Mesothelial cell of epicardium (in vitro differentiated cells): Measurements from ENCODE around the gene RAET1G. TPM values are rescaled to one million over a fixed set of nuclear protein-coding genes. Genes with fewer than 3 reads are reported as not detected.
"Not testable (repeated sequence)": the region's sequence is repeated elsewhere in the genome, so short reads cannot be mapped to it uniquely, and the experiment has no call there.

Source experiments
- DNase-seq, 2 experiments: peaks; one replicate each; pipeline ENCODE4 v3.0.0; 2021; ENCODE audit warnings: low spot score in 2 of 2; ENCODE audit not compliant: unreplicated experiment in 2 of 2
- H3K27ac Mint-ChIP-seq: 2 replicates; pipeline ENCODE4 v1.8.0; 2021; ENCODE audit warnings: mixed read lengths
- H3K27me3 Mint-ChIP-seq: 2 replicates; pipeline ENCODE4 v1.8.0; 2021; ENCODE audit warnings: low read depth, mixed read lengths
- H3K36me3 Mint-ChIP-seq: 2 replicates; pipeline ENCODE4 v1.8.0; 2021; ENCODE audit warnings: mixed read lengths
- H3K4me1 Mint-ChIP-seq: 2 replicates; pipeline ENCODE4 v1.8.0; 2021; ENCODE audit warnings: mixed read lengths
- H3K4me3 Mint-ChIP-seq: 2 replicates; pipeline ENCODE4 v1.8.0; 2021; ENCODE audit warnings: mild to moderate bottlenecking, moderate library complexity, mixed read lengths
- H3K9me3 Mint-ChIP-seq: 2 replicates; pipeline ENCODE4 v1.8.0; 2021; ENCODE audit warnings: mixed read lengths
- total RNA-seq: library from RNA; stranded (reverse); gene quantifications from 3 replicates; pipeline ENCODE4 v1.2.1, GENCODE V29; 2021
- TF ChIP-seq, protein P1 (sequence below): fragments of 200-600 bp; sonication (generic); IDR thresholded peaks from one replicate; pipeline ENCODE4 v1.5.0; 2021; ENCODE audit warnings: antibody characterized with exemption; ENCODE audit not compliant: unreplicated experiment

The RAET1G gene
- total RNA-seq, 1 donor from 2014 or later = not detected

DNA sequence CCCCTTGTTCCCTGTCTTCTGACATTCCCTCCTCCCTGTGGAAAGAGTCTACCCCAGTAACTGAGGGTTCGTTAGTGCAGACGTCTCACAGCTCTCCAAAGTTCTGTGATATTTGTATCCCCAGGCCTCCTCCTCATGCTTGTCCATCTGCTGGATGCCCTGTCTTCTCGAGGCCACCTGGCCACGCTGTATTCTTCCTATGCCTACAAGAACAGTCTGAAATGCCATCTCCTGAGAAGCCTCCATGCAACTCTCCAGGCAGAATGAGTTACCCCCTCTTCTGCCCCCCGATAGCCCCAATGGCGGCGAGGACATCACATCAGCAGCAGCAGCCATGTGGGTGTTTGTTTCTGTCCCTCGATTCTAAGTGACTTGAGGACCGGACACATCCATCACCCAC lies 28.2 kb upstream of the RAET1G start:
- peaks cover 91% of the 10 kb centered on the region for H3K27me3 Mint-ChIP-seq
- H3K27ac Mint-ChIP-seq = no peak overlapping the region
- peaks cover 2% of the 10 kb centered on the region for H3K4me1 Mint-ChIP-seq
- H3K9me3 Mint-ChIP-seq = no peaks in the 10 kb centered on the region
- H3K36me3 Mint-ChIP-seq = no peaks in the 10 kb centered on the region
- TF ChIP-seq, protein P1, sequence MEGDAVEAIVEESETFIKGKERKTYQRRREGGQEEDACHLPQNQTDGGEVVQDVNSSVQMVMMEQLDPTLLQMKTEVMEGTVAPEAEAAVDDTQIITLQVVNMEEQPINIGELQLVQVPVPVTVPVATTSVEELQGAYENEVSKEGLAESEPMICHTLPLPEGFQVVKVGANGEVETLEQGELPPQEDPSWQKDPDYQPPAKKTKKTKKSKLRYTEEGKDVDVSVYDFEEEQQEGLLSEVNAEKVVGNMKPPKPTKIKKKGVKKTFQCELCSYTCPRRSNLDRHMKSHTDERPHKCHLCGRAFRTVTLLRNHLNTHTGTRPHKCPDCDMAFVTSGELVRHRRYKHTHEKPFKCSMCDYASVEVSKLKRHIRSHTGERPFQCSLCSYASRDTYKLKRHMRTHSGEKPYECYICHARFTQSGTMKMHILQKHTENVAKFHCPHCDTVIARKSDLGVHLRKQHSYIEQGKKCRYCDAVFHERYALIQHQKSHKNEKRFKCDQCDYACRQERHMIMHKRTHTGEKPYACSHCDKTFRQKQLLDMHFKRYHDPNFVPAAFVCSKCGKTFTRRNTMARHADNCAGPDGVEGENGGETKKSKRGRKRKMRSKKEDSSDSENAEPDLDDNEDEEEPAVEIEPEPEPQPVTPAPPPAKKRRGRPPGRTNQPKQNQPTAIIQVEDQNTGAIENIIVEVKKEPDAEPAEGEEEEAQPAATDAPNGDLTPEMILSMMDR = no peak
- H3K4me3 Mint-ChIP-seq = no peak overlapping the region
- no peak for DNase-seq

DNA sequence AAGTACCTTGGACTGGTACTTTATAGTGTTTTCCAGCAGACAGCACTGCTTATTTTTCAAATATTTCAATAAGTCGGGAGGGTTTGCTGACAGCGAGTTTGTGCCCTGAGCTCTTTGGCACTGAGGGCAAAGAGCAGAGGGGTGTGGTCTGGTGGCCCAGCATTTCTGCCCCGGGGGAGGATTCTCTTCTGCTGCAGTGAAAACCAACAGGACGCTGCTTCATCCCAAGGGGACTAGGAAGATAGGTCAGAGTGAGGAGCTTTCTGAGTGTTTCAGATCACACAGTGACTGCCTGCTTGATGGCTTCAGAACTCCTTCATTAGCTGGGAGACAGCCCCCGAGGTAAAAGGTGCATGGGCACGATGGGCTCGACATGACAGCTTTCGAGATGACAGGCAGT lies 27.5 kb upstream of the RAET1G start:
- Mint-ChIP-seq H3K36me3 (no peaks in the 10 kb centered on the region), H3K4me1 (peaks cover 2% of the 10 kb centered on the region), H3K9me3 (no peaks in the 10 kb centered on the region), H3K27ac (no peak overlapping the region), H3K27me3 (peaks cover 89% of the 10 kb centered on the region), H3K4me3 (no peak overlapping the region)
- no peak for DNase-seq
- TF ChIP-seq, protein P1 = no peak

DNA sequence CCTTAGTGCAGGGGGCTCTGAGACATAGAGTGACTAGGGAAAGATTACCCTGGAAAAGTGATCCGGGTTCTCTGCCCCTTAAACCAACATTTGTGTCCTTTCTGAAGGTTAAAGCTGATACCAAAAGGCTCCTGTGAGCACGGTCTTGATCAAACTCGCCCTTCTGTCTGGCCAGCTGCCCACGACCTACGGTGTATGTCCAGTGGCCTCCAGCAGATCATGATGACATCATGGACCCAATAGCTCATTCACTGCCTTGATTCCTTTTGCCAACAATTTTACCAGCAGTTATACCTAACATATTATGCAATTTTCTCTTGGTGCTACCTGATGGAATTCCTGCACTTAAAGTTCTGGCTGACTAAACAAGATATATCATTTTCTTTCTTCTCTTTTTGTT lies 25.7 kb upstream of the RAET1G start:
- peaks cover 86% of the 10 kb centered on the region for H3K27me3 Mint-ChIP-seq
- H3K27ac Mint-ChIP-seq = no peak overlapping the region
- no peaks in the 10 kb centered on the region for H3K36me3 Mint-ChIP-seq
- H3K4me3 Mint-ChIP-seq = no peak overlapping the region
- no peak for DNase-seq
- TF ChIP-seq, protein P1 = no peak
- no peaks in the 10 kb centered on the region for H3K4me1 Mint-ChIP-seq
- H3K9me3 Mint-ChIP-seq = no peaks in the 10 kb centered on the region

DNA sequence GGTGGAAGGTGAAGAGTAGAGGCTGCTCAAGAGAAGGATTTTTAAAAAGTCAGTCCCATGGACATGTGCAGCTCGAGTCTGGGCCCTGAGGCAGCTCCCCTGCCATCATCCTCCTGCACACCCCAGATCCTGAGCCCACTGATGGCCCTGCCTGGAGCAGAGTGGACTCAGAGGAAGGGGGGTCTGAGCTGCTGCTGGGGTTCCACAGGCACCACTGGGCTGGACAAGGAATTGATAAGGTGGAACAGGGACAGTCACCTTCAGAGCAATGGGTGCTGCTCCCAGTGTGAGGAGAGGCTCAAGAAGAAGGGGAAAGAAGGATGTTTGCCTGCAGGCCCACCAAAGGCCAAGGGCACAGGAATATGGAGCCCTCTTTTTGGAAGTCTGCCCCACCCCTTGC lies 25.1 kb upstream of the RAET1G start:
- Mint-ChIP-seq H3K27ac (no peak overlapping the region), H3K9me3 (no peaks in the 10 kb centered on the region), H3K4me1 (no peaks in the 10 kb centered on the region), H3K4me3 (no peak overlapping the region), H3K27me3 (peaks cover 86% of the 10 kb centered on the region), H3K36me3 (no peaks in the 10 kb centered on the region)
- TF ChIP-seq, protein P1 = no peak
- no peak for DNase-seq

DNA sequence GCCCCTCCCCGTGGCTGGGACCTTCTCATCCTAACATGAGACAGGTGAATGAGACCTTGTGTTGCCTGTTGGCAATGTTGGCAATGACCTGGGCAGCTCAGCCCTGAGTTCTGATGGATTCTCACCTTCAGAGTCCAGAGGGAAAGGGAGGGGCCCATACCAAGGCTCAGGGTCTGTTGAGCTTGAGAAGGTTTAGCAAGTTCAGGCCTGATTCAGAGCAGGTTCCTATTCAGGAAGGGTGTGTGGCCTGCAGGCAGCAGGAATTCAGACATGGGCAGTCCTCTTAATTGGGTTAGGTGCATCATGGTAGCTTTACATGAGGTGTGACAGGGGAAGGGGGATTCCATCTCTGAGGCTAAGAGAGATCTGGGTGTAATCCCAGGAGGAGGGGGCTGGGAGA lies 24.6 kb upstream of the RAET1G start:
- not testable (repeated sequence) for H3K27ac Mint-ChIP-seq, H3K4me1 Mint-ChIP-seq, DNase-seq, H3K4me3 Mint-ChIP-seq, H3K9me3 Mint-ChIP-seq, H3K36me3 Mint-ChIP-seq
- H3K27me3 Mint-ChIP-seq = peaks cover 86% of the 10 kb centered on the region

DNA sequence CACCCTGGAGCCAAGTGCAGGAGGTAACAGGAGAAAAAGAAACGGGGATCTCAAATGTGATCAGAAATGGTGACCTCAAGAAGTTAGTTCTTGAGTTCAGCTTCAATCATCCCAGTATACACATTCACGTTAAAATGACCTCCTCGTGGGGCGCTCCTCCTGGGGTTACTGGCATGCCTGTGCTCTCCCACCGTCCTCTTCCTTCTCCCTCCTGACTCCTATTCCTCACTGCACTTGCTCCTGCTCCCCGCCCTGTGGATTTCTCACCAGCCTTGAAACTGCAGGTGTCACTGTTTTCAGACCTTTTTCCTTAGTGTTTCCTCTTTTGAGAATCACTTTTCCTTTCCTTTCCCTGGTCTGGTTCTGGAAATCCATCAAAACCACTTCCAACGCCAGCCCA lies 23.7 kb upstream of the RAET1G start:
- H3K4me3 Mint-ChIP-seq, H3K27ac Mint-ChIP-seq, H3K9me3 Mint-ChIP-seq, H3K4me1 Mint-ChIP-seq, H3K36me3 Mint-ChIP-seq, DNase-seq: not testable (repeated sequence)
- peaks cover 86% of the 10 kb centered on the region for H3K27me3 Mint-ChIP-seq

DNA sequence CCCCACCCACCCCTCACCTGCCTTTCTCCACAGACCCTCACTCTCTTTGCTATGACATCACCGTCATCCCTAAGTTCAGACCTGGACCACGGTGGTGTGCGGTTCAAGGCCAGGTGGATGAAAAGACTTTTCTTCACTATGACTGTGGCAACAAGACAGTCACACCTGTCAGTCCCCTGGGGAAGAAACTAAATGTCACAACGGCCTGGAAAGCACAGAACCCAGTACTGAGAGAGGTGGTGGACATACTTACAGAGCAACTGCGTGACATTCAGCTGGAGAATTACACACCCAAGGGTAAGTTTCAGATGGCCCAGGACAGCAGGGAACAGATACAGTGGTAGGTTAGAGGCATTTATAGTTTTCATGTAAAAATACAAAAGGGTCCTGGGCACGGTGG lies 22.4 kb upstream of the RAET1G start:
- H3K27me3 Mint-ChIP-seq = peaks cover 86% of the 10 kb centered on the region
- not testable (repeated sequence) for H3K9me3 Mint-ChIP-seq, H3K4me3 Mint-ChIP-seq, DNase-seq, H3K36me3 Mint-ChIP-seq, H3K4me1 Mint-ChIP-seq, H3K27ac Mint-ChIP-seq

DNA sequence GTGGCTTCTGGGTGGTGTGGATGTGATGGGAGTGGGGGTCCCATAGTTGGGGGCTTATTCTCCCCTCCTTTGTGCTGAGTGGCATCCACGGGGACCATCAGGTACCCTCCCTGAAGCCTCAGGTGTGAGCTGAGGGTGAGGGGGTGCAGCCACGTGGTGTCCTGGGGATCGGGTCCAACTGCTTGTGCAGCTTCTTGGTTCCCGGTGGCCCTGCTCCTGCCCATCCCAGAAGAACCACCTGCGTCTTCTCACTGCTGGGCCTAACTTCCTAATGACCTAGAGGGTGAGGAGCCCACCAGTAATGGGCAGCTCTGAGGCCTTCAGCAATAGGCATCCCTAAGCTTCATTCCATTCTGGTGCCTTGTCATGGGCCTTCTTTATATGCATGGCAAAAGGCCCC lies 20.4 kb upstream of the RAET1G start:
- H3K9me3 Mint-ChIP-seq, H3K36me3 Mint-ChIP-seq, H3K4me3 Mint-ChIP-seq, DNase-seq, H3K27ac Mint-ChIP-seq: not testable (repeated sequence)
- H3K27me3 Mint-ChIP-seq = peaks cover 86% of the 10 kb centered on the region
- H3K4me1 Mint-ChIP-seq = peaks cover 16% of the 10 kb centered on the region
